H1 (cell line): Measurements from ENCODE around the gene ARHGAP24. TPM values are rescaled to one million over a fixed set of nuclear protein-coding genes. Genes with fewer than 3 reads are reported as not detected.

Experiments
- CTCF ChIA-PET: fragments of 300-600 bp; sonication (Branson Sonifier 250); formaldehyde crosslinking; loops from one replicate; lab custom pipeline; 2021; ENCODE audit not compliant: partially characterized antibody; lab: Charles Lee
- POLR2A ChIA-PET: fragments of 300-600 bp; sonication (Branson Sonifier 250); formaldehyde crosslinking; loops from one replicate; lab custom pipeline; 2021; ENCODE audit warnings: inconsistent platforms; ENCODE audit not compliant: partially characterized antibody; lab: Charles Lee
- DNase-seq, 2 experiments: peaks; one replicate each; pipeline versions ENCODE4 v3.0.0 to v3.0.0-alpha.2; 2010 to 2022; ENCODE audit warnings: low spot score in 2 of 2, low read depth in 1 of 2, mixed read lengths in 1 of 2
- FAIRE-seq: peaks from 2 replicates; lab custom pipeline; 2011; peaks lifted over from hg19 to GRCh38; lab: Jason Lieb, UNC
- H2AFZ ChIP-seq: 2 replicates; pipeline ENCODE4 v1.8.1; 2012; ENCODE audit warnings: low read length, inconsistent platforms
- H2AK5ac ChIP-seq: 2 replicates; pipeline ENCODE4 v1.6.1; 2013; ENCODE audit warnings: low read depth, low read length
- H2BK120ac ChIP-seq: replicated peaks from 2 replicates; pipeline ENCODE3; 2013; ENCODE audit warnings: low read depth, low read length, inconsistent platforms
- H2BK12ac ChIP-seq: 2 replicates; pipeline ENCODE4 v1.6.1; 2013; ENCODE audit warnings: low read depth, low read length
- H2BK15ac ChIP-seq: 2 replicates; pipeline ENCODE4 v1.6.1; 2013; ENCODE audit warnings: low read length
- H2BK20ac ChIP-seq: 2 replicates; pipeline ENCODE4 v1.6.1; 2013; ENCODE audit warnings: low read length
- H2BK5ac ChIP-seq: 2 replicates; pipeline ENCODE4 v1.6.1; 2013; ENCODE audit warnings: low read depth, low read length
- H3K14ac ChIP-seq: 2 replicates; pipeline ENCODE4 v1.6.1; 2013; ENCODE audit warnings: inconsistent platforms; ENCODE audit not compliant: insufficient read length
- H3K18ac ChIP-seq: 2 replicates; pipeline ENCODE4 v1.6.1; 2013; ENCODE audit warnings: low read length; ENCODE audit errors: extremely low read depth
- H3K23ac ChIP-seq: 2 replicates; pipeline ENCODE4 v1.6.1; 2013; ENCODE audit warnings: inconsistent platforms; ENCODE audit not compliant: insufficient read length
- H3K23me2 ChIP-seq: 2 replicates; pipeline ENCODE4 v1.6.1; 2013; ENCODE audit warnings: low read depth, low read length
- H3K27ac ChIP-seq: 2 replicates; pipeline ENCODE4 v1.6.1; 2011; ENCODE audit warnings: low read depth, low read length, inconsistent platforms
- H3K27me3 ChIP-seq, 4 experiments: replicated peaks in 1 of 4; 1 replicate in 1 of 4; 2 replicates in 3 of 4; pipeline versions ENCODE4 v1.6.1 to v1.8.1; 2011 to 2013; ENCODE audit warnings: low read length in 3 of 4, mild to moderate bottlenecking in 3 of 4, inconsistent platforms in 2 of 4, mixed read lengths in 2 of 4, moderate library complexity in 1 of 4; ENCODE audit not compliant: control insufficient read depth in 3 of 4, insufficient read depth in 3 of 4; ENCODE audit errors: extremely low read depth in 1 of 4
- H3K36me3 ChIP-seq, 4 experiments: 2 replicates each; pipeline versions ENCODE4 v1.6.1 to v1.8.1; 2011 to 2013; ENCODE audit warnings: mild to moderate bottlenecking in 4 of 4, low read length in 3 of 4, moderate library complexity in 2 of 4, control low read depth in 1 of 4, inconsistent platforms in 1 of 4; ENCODE audit not compliant: insufficient read depth in 4 of 4, control insufficient read depth in 2 of 4
- H3K4ac ChIP-seq: replicated peaks from 2 replicates; pipeline ENCODE3; 2013; ENCODE audit warnings: low read length, low read depth, mixed read lengths, inconsistent platforms; ENCODE audit not compliant: insufficient read length
- H3K4me1 ChIP-seq, 4 experiments: replicated peaks in 1 of 4; 1 replicate in 1 of 4; 2 replicates in 3 of 4; pipeline versions ENCODE4 v1.6.1 to v1.8.1; 2011 to 2013; ENCODE audit warnings: low read length in 3 of 4, inconsistent platforms in 2 of 4, mixed read lengths in 1 of 4; ENCODE audit not compliant: insufficient read depth in 4 of 4, control insufficient read depth in 3 of 4
- H3K4me2 ChIP-seq, 2 experiments: 2 replicates each; pipeline versions ENCODE4 v1.6.1 to v1.8.1; 2011 to 2013; ENCODE audit warnings: low read depth in 2 of 2, low read length in 2 of 2, control low read depth in 1 of 2, inconsistent platforms in 1 of 2, mild to moderate bottlenecking in 1 of 2; ENCODE audit not compliant: insufficient read depth in 1 of 2
- H3K4me3 ChIP-seq, 4 experiments: fragments of 200-600, 300-600 bp in 1 of 4; sonication (generic), shearing (Covaris generic), sonication (Bioruptor Twin) in 1 of 4; 2 replicates each; pipeline versions ENCODE4 v1.5.1 to v1.8.1; 2011 to 2016; ENCODE audit warnings: low read length in 4 of 4, low read depth in 3 of 4, control low read depth in 2 of 4, inconsistent platforms in 2 of 4, mild to moderate bottlenecking in 2 of 4, mixed read lengths in 1 of 4, moderate library complexity in 1 of 4; ENCODE audit not compliant: insufficient read depth in 2 of 4; ENCODE audit errors: extremely low read depth in 1 of 4
- H3K56ac ChIP-seq: replicated peaks from 2 replicates; pipeline ENCODE3; 2013; ENCODE audit warnings: low read depth, mild to moderate bottlenecking, mixed read lengths, low read length, inconsistent platforms; ENCODE audit not compliant: insufficient read length
- H3K79me1 ChIP-seq: 2 replicates; pipeline ENCODE4 v1.6.1; 2013; ENCODE audit warnings: low read depth, low read length, control low read depth
- H3K79me2 ChIP-seq, 2 experiments: 2 replicates each; pipeline versions ENCODE4 v1.6.1 to v1.8.1; 2012 to 2013; ENCODE audit warnings: low read length in 2 of 2, mild to moderate bottlenecking in 2 of 2, inconsistent platforms in 1 of 2; ENCODE audit not compliant: insufficient read depth in 2 of 2, control insufficient read depth in 1 of 2
- H3K9ac ChIP-seq, 4 experiments: replicated peaks in 1 of 4; 1 replicate in 1 of 4; 2 replicates in 3 of 4; pipeline versions ENCODE4 v1.6.1 to v1.8.1; 2011 to 2013; ENCODE audit warnings: low read depth in 3 of 4, low read length in 3 of 4, control low read depth in 2 of 4, mild to moderate bottlenecking in 2 of 4, moderate library complexity in 2 of 4, inconsistent platforms in 1 of 4; ENCODE audit errors: extremely low read depth in 1 of 4
- H3K9me3 ChIP-seq, 2 experiments: 2 replicates each; pipeline versions ENCODE4 v1.6.1 to v1.8.1; 2012 to 2013; ENCODE audit warnings: mild to moderate bottlenecking in 2 of 2, moderate library complexity in 2 of 2, control low read depth in 1 of 2, inconsistent platforms in 1 of 2, low read depth in 1 of 2, low read length in 1 of 2, mixed read lengths in 1 of 2; ENCODE audit not compliant: insufficient read depth in 2 of 2
- H4K20me1 ChIP-seq, 2 experiments: replicated peaks in 1 of 2; 2 replicates each; pipeline versions ENCODE3 to v1.8.1; 2011 to 2013; ENCODE audit warnings: inconsistent platforms in 2 of 2, low read length in 2 of 2, mild to moderate bottlenecking in 1 of 2; ENCODE audit not compliant: insufficient read depth in 2 of 2, control insufficient read depth in 1 of 2
- H4K5ac ChIP-seq: 2 replicates; pipeline ENCODE4 v1.6.1; 2013; ENCODE audit warnings: low read length, low read depth, mixed read lengths, inconsistent platforms; ENCODE audit not compliant: insufficient read length
- H4K8ac ChIP-seq: 2 replicates; pipeline ENCODE4 v1.8.0; 2013; ENCODE audit warnings: mild to moderate bottlenecking, moderate library complexity, low read length, inconsistent platforms; ENCODE audit not compliant: insufficient read depth; ENCODE audit errors: extremely low read depth
- H4K91ac ChIP-seq: replicated peaks from 2 replicates; pipeline ENCODE3; 2013; ENCODE audit warnings: low read length, mixed read lengths, inconsistent platforms; ENCODE audit not compliant: insufficient read length
- CHD1 ChIP-seq: IDR thresholded peaks from 2 replicates; pipeline ENCODE4 v1.6.1; 2012; ENCODE audit warnings: low read depth, low read length, improper control_type of control experiment
- JUND ChIP-seq: IDR thresholded peaks from 2 replicates; pipeline ENCODE4 v1.6.1; 2011; ENCODE audit warnings: mild to moderate bottlenecking, improper control_type of control experiment, low read length
- WGBS, 2 experiments: shearing (Covaris generic) in 1 of 2; methylation state at CpG; one replicate each; pipeline versions ENCODE4 v1.1.6 to v1.1.7; 2013 to 2015; ENCODE audit warnings: low lambda C conversion rate in 2 of 2, mixed read lengths in 2 of 2, inconsistent platforms in 1 of 2, low coverage in 1 of 2, missing lambda C conversion rate in 1 of 2; ENCODE audit not compliant: insufficient replicate concordance in 2 of 2, insufficient coverage in 1 of 2, insufficient read length in 1 of 2; ENCODE audit errors: extremely low coverage in 1 of 2, missing lambda C conversion rate in 1 of 2; 5-methylcytosine and 5-hydroxymethylcytosine counted together
- polyA plus RNA-seq, 7 experiments: library from polyadenylated mRNA; depleted of rRNA in 3 of 7; stranded (reverse) in 5 of 7; unstranded in 2 of 7; fragments of >200 nt in 5 of 7; fragments of 200-250 nt in 2 of 7; gene quantifications; 1 replicate in 5 of 7; 2 replicates in 1 of 7; 4 replicates in 1 of 7; pipeline versions ENCODE4 v1.2.1 to v1.2.3, GENCODE V29; 2011 to 2013; ENCODE audit warnings: missing spikeins in 2 of 7, mixed read lengths in 2 of 7
- total RNA-seq: library from RNA; stranded (reverse); fragmentation: NEBNext Ultra II Directional; extraction: Animal tissue kit (Norgen Biotek cat#: 25700); gene quantifications from 2 replicates; pipeline ENCODE4 v1.2.1, GENCODE V29; 2021

ARHGAP24 gene
- total and polyA plus RNA-seq, 2 of the 8 experiments (the other 6 are each of a cell fraction or from before 2014, with no cell fraction given), result 0.08 to 0.50 TPM

GRCh38 chr4:85489273-85489981 lies 14.5 kb downstream of the ARHGAP24 start:
- CTCF ChIA-PET, result interaction anchor here (0.5 to 2.4 kb wide), 8 partner anchors 8 to 344 kb away, joined by 3 to 7 read pairs (median 4); partner anchors contain the start of gene ARHGAP24
- no peak overlapping the region for H3K56ac ChIP-seq
- H3K18ac ChIP-seq, result no peak overlapping the region
- H2BK5ac ChIP-seq, result no peak overlapping the region
- no peak overlapping the region for H4K8ac ChIP-seq
- no peaks in the 10 kb centered on the region for H3K27me3 ChIP-seq
- H4K91ac ChIP-seq, result no peak overlapping the region
- H3K23ac ChIP-seq, result no peak overlapping the region
- no peaks in the 10 kb centered on the region for H3K79me1 ChIP-seq
- no peak overlapping the region for H3K9ac ChIP-seq
- H3K4me1 ChIP-seq, result peaks cover 0 to 6% (median 0%) of the 10 kb centered on the region in 4 experiments; a peak in 1 of 7 replicates
- POLR2A ChIA-PET, result interaction anchor here (0.6 kb wide), 1 partner anchor 207 kb away, joined by 4 read pairs; no protein-coding TSS in a partner anchor
- no peaks in the 10 kb centered on the region for H3K9me3 ChIP-seq
- H3K4me3 ChIP-seq, result no peak overlapping the region
- no peaks in the 10 kb centered on the region for H3K79me2 ChIP-seq
- DNase-seq, result no peak
- TF ChIP-seq JUND (peak; percentile 70), CHD1 (no peak)
- H2BK12ac ChIP-seq, result no peak overlapping the region
- no peak overlapping the region for H2BK20ac ChIP-seq
- no peak overlapping the region; the same call in 1 of the 2 replicates for H2AFZ ChIP-seq
- H2AK5ac ChIP-seq, result no peak overlapping the region
- 88% methylated on average over 3 of the region's 3 CpGs; no CpG with 5 or more reads in 1 of the 2 experiments for WGBS, 2 experiments
- H3K14ac ChIP-seq, result no peak overlapping the region
- H4K20me1 ChIP-seq, result no peaks in the 10 kb centered on the region
- no peaks in the 10 kb centered on the region for H3K36me3 ChIP-seq
- H3K27ac ChIP-seq, result no peak overlapping the region
- no peak overlapping the region for H4K5ac ChIP-seq
- no peak overlapping the region for H3K4ac ChIP-seq
- FAIRE-seq, result peak; percentile 13
- H3K4me2 ChIP-seq, result no peak overlapping the region
- H3K23me2 ChIP-seq, result no peaks in the 10 kb centered on the region; the same call in 1 of the 2 replicates
- no peak overlapping the region for H2BK120ac ChIP-seq
- no peak overlapping the region for H2BK15ac ChIP-seq
